ENCODE results near the gene IL17RA.
"Not testable (repeated sequence)": the region's sequence is repeated elsewhere in the genome, so short reads cannot be mapped to it uniquely, and the experiment has no call there.

Gene IL17RA

GRCh38 chr22:17120711-17121232 lies 36.0 kb downstream of the IL17RA start:
- DNase-seq (ENCODE audit: low read depth, low spot score), result no peak

GRCh38 chr22:17121233-17122195 lies 36.7 kb downstream of the IL17RA start, which contains the start of gene TMEM121B:
Gene TMEM121B, minus strand, starts transcription at chr22:17121360. Its CDS starts 233 bp downstream, at chr22:17121127.
- no peak for DNase-seq (ENCODE audit: low read depth, low spot score)

- no peak for DNase-seq (ENCODE audit: low read depth, low spot score)
Observed at GRCh38 chr22:17130199-17130598, 45.4 kb downstream of the IL17RA start.

GRCh38 chr22:17131686-17132085 lies 46.9 kb downstream of the IL17RA start:
- no peak for DNase-seq (ENCODE audit: low read depth, low spot score)

- DNase-seq (ENCODE audit: low read depth, low spot score), result no peak
Observed at GRCh38 chr22:17132112-17132511, 47.3 kb downstream of the IL17RA start.

- DNase-seq (ENCODE audit: low read depth, low spot score), result no peak
Observed at GRCh38 chr22:17133137-17133536, 48.3 kb downstream of the IL17RA start.

- DNase-seq (ENCODE audit: low read depth, low spot score), result no peak
Observed at GRCh38 chr22:17135153-17135760, 50.5 kb downstream of the IL17RA start.

GRCh38 chr22:17137170-17137569 lies 52.4 kb downstream of the IL17RA start:
- DNase-seq (ENCODE audit: low read depth, low spot score), result no peak

GRCh38 chr22:17137861-17138425 lies 53.1 kb downstream of the IL17RA start:
- no peak for DNase-seq (ENCODE audit: low read depth, low spot score)

GRCh38 chr22:17138513-17138912 lies 53.7 kb downstream of the IL17RA start:
- no peak for DNase-seq (ENCODE audit: low read depth, low spot score)

GRCh38 chr22:17140022-17140421 lies 55.2 kb downstream of the IL17RA start:
- DNase-seq (ENCODE audit: low read depth, low spot score), result no peak

- no peak for DNase-seq (ENCODE audit: low read depth, low spot score)
Observed at GRCh38 chr22:17140826-17141766, 56.3 kb downstream of the IL17RA start.

- DNase-seq (ENCODE audit: low read depth, low spot score), result no peak
Observed at GRCh38 chr22:17143101-17143500, 58.3 kb downstream of the IL17RA start.

- no peak for DNase-seq (ENCODE audit: low read depth, low spot score)
Observed at GRCh38 chr22:17143826-17144225, 59.0 kb downstream of the IL17RA start.

- DNase-seq (ENCODE audit: low read depth, low spot score), result no peak
Observed at GRCh38 chr22:17145021-17145680, 60.4 kb downstream of the IL17RA start.

GRCh38 chr22:17147458-17147857 lies 62.7 kb downstream of the IL17RA start:
- DNase-seq (ENCODE audit: low read depth, low spot score), result not testable (repeated sequence)

- no peak for DNase-seq (ENCODE audit: low read depth, low spot score)
Observed at GRCh38 chr22:17149076-17149815, 64.4 kb downstream of the IL17RA start.

GRCh38 chr22:17152340-17152739 lies 67.5 kb downstream of the IL17RA start:
- DNase-seq (ENCODE audit: low read depth, low spot score), result no peak

- DNase-seq (ENCODE audit: low read depth, low spot score), result no peak
Observed at GRCh38 chr22:17152971-17153370, 68.2 kb downstream of the IL17RA start.

- no peak for DNase-seq (ENCODE audit: low read depth, low spot score)
Observed at GRCh38 chr22:17155941-17156340, 71.1 kb downstream of the IL17RA start.
